ENCODE measurements around the gene PPDPF.

DNA sequence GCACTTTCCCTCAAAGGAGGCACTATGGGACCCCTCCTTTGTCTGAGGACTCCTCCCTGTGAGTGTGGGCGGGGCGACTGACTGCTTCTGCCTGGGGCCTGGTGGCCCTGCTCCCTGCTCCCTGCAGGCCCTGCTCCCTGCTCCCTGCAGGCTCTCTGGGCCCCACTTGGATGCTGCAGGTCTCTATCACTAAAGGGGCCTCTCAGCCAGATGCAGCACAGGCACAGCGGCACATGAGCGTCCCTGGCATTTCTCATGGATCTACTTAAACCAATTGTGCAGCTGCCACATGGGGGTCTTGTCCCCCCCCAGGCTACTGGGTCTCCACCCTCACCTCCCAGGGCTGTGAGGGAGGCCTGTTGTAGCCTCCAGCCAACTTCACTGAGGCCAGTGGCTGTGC, 29.5 kb upstream of the PPDPF start:
- TF ChIP-seq, protein P1, sequence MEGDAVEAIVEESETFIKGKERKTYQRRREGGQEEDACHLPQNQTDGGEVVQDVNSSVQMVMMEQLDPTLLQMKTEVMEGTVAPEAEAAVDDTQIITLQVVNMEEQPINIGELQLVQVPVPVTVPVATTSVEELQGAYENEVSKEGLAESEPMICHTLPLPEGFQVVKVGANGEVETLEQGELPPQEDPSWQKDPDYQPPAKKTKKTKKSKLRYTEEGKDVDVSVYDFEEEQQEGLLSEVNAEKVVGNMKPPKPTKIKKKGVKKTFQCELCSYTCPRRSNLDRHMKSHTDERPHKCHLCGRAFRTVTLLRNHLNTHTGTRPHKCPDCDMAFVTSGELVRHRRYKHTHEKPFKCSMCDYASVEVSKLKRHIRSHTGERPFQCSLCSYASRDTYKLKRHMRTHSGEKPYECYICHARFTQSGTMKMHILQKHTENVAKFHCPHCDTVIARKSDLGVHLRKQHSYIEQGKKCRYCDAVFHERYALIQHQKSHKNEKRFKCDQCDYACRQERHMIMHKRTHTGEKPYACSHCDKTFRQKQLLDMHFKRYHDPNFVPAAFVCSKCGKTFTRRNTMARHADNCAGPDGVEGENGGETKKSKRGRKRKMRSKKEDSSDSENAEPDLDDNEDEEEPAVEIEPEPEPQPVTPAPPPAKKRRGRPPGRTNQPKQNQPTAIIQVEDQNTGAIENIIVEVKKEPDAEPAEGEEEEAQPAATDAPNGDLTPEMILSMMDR (IDR thresholded peaks at IDR 0.05; ENCODE audit: low read depth, low read length): no peak
- TF ChIP-seq, protein P2, sequence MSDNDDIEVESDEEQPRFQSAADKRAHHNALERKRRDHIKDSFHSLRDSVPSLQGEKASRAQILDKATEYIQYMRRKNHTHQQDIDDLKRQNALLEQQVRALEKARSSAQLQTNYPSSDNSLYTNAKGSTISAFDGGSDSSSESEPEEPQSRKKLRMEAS (IDR thresholded peaks at IDR 0.05; ENCODE audit: low read depth, low read length): no peak
